ENCODE measurements around the gene COP1. TPM values are rescaled to one million over a fixed set of nuclear protein-coding genes. Genes with fewer than 3 reads are reported as not detected.

The COP1 gene
- total and polyA plus RNA-seq, 3 donors from 2014 or later, result 63.7 to 103 (median 92.9) TPM

DNA sequence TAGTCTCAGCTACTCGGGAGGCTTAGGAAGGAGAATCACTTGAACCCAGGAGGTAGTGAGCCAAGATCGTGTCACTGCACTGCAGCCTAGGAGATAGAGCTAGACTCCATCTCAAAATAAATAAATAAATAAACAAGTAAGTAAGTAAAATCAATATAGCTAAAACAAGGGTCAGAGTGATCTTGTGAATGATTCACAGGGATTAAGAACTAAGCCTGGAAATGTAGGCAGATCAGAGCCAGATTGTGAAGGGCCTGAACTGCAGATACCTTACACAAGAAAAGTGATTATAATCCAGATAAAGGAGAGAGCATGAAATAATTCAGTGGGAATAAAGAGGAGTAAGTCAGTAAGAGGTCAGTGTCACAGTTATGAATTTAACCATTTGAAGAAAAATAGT lies 41.5 kb downstream of the COP1 start:
- intact Hi-C loops (cut with DNase I; ENCODE audit: low total_unique reads), result no loop called here
- Histone ChIP-seq H3K9me3 (no peaks in the 10 kb centered on the region), H3K27me3 (no peaks in the 10 kb centered on the region), H3K36me3 (ENCODE audit: low read depth, missing control alignments) (no peaks in the 10 kb centered on the region), H3K27ac (no peak overlapping the region), H3K4me3 (no peak overlapping the region), H3K4me1 (no peaks in the 10 kb centered on the region)
- TF ChIP-seq POLR2A (IDR thresholded peaks at IDR 0.05), result no peak
- TF ChIP-seq, protein P1, sequence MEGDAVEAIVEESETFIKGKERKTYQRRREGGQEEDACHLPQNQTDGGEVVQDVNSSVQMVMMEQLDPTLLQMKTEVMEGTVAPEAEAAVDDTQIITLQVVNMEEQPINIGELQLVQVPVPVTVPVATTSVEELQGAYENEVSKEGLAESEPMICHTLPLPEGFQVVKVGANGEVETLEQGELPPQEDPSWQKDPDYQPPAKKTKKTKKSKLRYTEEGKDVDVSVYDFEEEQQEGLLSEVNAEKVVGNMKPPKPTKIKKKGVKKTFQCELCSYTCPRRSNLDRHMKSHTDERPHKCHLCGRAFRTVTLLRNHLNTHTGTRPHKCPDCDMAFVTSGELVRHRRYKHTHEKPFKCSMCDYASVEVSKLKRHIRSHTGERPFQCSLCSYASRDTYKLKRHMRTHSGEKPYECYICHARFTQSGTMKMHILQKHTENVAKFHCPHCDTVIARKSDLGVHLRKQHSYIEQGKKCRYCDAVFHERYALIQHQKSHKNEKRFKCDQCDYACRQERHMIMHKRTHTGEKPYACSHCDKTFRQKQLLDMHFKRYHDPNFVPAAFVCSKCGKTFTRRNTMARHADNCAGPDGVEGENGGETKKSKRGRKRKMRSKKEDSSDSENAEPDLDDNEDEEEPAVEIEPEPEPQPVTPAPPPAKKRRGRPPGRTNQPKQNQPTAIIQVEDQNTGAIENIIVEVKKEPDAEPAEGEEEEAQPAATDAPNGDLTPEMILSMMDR (IDR thresholded peaks at IDR 0.05), result no peak
- WGBS, 2 donors, result 91 to 94% methylated on average over 2 of the region's 2 CpGs
- no peak for DNase-seq

DNA sequence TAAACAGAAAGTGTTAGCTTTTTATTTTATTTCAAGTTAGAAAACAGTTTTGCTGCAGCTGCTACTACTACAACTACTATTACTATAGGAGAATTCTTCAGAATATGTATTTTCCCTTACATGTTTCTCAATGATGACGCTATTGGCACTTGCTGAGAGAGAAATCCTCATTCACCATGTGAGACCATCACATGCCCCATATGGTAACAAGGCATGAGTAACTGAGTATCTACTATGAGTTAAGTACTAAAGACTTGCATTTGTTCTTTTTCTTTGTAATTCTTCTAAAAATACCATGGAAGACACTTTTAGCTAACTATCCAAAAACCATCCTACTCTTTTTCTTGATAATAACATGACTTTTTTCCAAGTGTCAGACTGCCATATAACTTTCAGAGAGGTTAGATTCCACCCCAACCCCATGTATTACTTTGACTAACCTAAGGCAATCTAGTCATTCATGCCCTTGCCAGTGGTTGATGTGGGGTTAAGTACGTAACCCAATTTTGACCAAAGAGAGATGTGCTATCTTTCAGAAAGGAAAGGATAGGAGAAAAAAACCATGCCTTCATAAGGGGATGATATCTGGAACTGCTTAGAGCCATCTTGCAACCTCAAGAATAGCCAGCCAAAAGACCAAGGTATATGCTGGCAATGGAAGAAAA lies 42.9 kb downstream of the COP1 start:
- intact Hi-C loops (cut with DNase I; ENCODE audit: low total_unique reads), result no loop called here
- no peak overlapping the region for H3K27ac ChIP-seq

DNA sequence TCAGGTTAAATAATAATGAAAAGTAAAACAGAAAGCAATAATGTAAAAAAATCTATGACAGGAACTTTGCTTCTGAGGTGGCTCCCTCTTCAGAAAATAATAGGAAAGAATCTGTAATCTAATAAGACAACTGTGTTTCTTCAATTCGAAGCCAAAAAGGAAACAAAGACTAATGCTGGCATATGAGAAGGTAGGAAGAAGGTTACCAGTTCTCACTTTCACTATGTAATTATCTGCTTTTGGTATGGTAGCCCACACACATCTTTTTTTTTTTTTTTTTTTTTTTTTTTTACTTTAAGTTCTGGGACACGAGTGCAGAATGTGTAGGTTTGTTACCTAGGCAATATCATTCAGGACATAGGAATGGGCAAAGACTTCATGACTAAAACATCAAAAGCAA lies 47.1 kb downstream of the COP1 start:
- Histone ChIP-seq H3K36me3 (ENCODE audit: low read depth, missing control alignments) (no peaks in the 10 kb centered on the region), H3K4me1 (no peaks in the 10 kb centered on the region), H3K27me3 (no peaks in the 10 kb centered on the region), H3K27ac (no peak overlapping the region), H3K4me3 (no peak overlapping the region), H3K9me3 (no peaks in the 10 kb centered on the region)
- intact Hi-C loops (cut with DNase I; ENCODE audit: low total_unique reads), result no loop called here
- DNase-seq, result no peak
- TF ChIP-seq POLR2A (IDR thresholded peaks at IDR 0.05), result no peak
- TF ChIP-seq, protein P1 (IDR thresholded peaks at IDR 0.05), result no peak
- 52 to 92% methylated on average over 2 of the region's 2 CpGs for WGBS, 2 donors

More for the DNA sequence above, 42.9 kb downstream of the COP1 start:
- 97 to 98% methylated on average over 2 of the region's 2 CpGs for WGBS, 2 donors
- Histone ChIP-seq H3K4me3 (no peak overlapping the region), H3K9me3 (no peaks in the 10 kb centered on the region), H3K27me3 (no peaks in the 10 kb centered on the region), H3K4me1 (no peaks in the 10 kb centered on the region), H3K36me3 (ENCODE audit: low read depth, missing control alignments) (no peaks in the 10 kb centered on the region)
- DNase-seq, result no peak
- TF ChIP-seq, protein P1 (IDR thresholded peaks at IDR 0.05), result no peak
- no peak for TF ChIP-seq POLR2A (IDR thresholded peaks at IDR 0.05)

DNA sequence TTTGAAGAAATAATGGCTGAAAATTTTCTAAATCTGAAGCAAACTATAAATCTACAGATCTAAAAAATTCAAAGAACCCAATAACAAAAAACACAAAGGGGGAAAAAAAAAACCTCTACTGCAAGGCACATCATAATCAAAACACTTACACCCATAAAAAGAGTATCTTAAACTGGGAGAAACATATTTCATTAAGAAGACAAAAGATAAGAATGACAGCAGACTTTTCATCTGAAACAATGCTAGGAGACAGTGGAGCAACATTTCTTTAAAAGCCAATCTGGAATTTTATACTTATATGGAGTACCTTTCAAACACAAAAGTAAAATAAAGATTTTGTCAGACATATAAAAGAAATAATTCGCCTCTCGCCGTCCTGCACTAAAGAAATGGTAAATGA lies 49.1 kb downstream of the COP1 start:
- WGBS, 2 donors, result 93 to 96% methylated on average over 3 of the region's 3 CpGs
- no peaks in the 10 kb centered on the region for H3K36me3 ChIP-seq (ENCODE audit: low read depth, missing control alignments)
- DNase-seq, result no peak

More for the DNA sequence above, 49.1 kb downstream of the COP1 start:
- intact Hi-C loops (cut with DNase I; ENCODE audit: low total_unique reads), result no loop called here
- Histone ChIP-seq H3K9me3 (no peaks in the 10 kb centered on the region), H3K4me3 (no peak overlapping the region), H3K4me1 (no peaks in the 10 kb centered on the region), H3K27me3 (no peaks in the 10 kb centered on the region), H3K27ac (no peak overlapping the region)
- TF ChIP-seq, protein P1 (IDR thresholded peaks at IDR 0.05), result no peak
- TF ChIP-seq POLR2A (IDR thresholded peaks at IDR 0.05), result no peak
